ENCODE results near the gene GINS3.
"Not testable (repeated sequence)": the region's sequence is repeated elsewhere in the genome, so short reads cannot be mapped to it uniquely, and the experiment has no call there.

Gene GINS3

GRCh38 chr16:58389724-58390123 lies 2.5 kb upstream of the GINS3 start:
- DNase-seq (ENCODE audit: low read depth, low spot score), result no peak

GRCh38 chr16:58393138-58393504 lies 850 bp downstream of the GINS3 start:
- DNase-seq (ENCODE audit: low read depth, low spot score), result no peak

DNA sequence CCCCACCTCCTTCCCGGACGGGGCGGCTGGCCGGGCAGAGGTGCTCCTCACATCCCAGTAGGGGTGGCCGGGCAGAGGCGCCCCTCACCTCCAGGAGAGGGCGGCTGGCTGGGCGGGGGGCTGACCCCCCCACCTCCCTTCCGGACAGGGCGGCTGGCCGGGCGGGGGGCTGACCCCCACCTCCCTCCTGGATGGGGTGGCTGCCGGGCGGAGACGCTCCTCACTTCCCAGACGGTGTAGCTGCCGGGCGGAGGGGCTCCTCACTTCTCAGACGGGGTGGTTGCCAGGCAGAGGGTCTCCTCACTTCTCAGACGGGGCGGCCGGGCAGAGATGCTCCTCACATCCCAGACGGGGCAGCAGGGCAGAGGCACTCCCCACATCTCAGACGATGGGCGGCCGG lies 4.6 kb downstream of the GINS3 start:
- DNase-seq (ENCODE audit: low read depth, low spot score), result not testable (repeated sequence)

GRCh38 chr16:58399718-58400633 lies 7.7 kb downstream of the GINS3 start:
- DNase-seq (ENCODE audit: low read depth, low spot score), result no peak

- not testable (repeated sequence) for DNase-seq (ENCODE audit: low read depth, low spot score)
These were observed 9.0 kb downstream of the GINS3 start for GRCh38 chr16:58401305-58401704.

DNA sequence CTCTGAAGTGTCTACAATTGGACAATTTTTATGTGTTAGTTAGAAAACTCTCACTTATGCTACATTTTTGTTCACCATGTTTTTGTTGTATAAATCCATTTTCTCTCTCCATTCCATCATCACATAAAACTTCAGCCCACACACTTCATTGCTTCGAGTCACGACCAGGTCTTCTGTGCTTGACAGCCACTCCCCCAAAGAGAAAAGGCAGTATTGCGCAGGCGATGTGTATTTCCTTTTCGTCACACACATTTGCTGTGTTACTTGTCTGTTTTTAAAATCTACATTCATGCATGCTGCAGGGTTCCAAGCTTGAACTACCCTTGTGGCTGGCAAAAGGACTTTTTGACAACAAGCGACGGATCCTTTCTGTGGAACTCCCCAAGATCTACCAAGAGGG lies 10.5 kb downstream of the GINS3 start:
- no peak for DNase-seq (ENCODE audit: low read depth, low spot score)

- no peak for DNase-seq (ENCODE audit: low read depth, low spot score)
These were observed 17.2 kb downstream of the GINS3 start for GRCh38 chr16:58409316-58409973.

DNA sequence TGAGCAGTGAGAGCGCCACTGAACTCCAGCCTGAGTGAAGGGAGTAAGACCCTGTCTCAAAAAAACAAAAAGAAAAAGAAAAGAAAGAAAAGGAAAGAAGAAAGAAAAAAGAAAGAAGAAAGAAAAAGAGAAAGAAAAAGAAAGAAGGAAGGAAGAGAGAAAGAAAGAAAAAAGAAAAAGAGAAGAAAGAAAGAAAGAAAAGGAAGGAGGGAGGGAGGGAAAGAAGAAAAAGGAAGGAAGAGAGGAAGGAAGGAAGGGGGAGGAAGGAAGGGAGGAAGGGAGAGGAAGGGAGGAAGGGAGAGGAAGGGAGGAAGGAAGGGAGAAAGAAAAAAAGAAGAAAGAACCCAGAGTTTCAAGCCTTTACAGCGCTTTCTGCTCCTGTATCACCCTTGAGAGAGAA lies 19.1 kb downstream of the GINS3 start:
- DNase-seq (ENCODE audit: low read depth, low spot score), result no peak

- DNase-seq (ENCODE audit: low read depth, low spot score), result no peak
These were observed 19.7 kb downstream of the GINS3 start for GRCh38 chr16:58411736-58412614.

DNA sequence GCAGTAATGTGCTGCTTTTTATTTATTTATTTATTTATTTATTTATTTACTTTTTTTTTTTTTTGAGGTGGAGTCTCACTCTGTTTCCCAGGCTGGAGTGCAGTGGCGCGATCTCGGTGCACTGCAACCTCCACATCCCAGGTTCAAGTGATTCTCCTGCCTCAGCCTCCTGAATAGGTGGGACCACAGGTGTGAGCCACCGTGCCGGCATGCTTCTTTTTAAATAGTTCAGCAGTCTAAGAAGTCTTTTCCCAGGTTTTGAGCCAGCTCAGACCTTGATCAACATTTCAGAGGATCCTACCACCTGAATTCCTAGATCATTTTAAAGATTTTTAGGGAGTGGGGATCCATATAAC lies 20.3 kb downstream of the GINS3 start:
- DNase-seq (ENCODE audit: low read depth, low spot score), result not testable (repeated sequence)

GRCh38 chr16:58413359-58413758 lies 21.1 kb downstream of the GINS3 start:
- no peak for DNase-seq (ENCODE audit: low read depth, low spot score)

DNA sequence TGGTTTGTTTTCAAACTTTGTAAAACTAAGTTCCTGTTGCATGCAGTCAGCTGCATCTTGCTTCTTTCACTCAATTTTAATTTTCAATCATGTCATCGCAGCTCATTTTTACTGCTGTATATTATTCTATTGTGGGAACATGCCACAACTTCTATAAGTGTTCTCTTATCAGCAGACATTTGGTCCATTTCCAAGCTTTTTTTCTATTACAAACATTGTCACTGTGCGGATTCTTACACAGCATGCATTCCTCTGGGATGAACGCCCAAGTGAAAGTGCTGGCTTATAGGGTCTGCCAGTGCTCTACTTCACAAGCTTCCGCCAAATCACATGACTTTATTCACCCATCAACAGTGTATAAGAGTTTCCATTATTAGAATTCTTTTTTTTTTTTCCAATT lies 22.7 kb downstream of the GINS3 start:
- DNase-seq (ENCODE audit: low read depth, low spot score), result no peak

- not testable (repeated sequence) for DNase-seq (ENCODE audit: low read depth, low spot score)
These were observed 23.7 kb downstream of the GINS3 start for GRCh38 chr16:58415961-58416360.

DNA sequence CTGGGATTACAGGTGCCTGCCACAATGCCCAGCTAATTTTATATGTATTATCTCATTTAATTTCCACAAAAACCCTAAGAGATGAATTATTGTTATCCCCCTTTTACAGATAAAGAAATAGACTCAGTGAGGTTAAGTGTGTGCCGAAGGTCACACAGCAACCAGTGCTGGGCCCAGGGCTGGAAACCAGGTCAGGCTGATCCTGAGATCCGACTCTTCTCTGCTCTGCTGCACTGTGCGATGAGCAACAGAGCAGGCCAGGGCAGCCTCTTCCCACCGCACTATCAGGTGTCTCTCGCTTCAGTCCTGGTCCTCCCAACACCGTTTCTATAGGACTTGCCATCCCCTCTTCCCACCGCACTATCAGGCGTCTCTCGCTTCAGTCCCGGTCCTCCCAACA lies 24.8 kb downstream of the GINS3 start:
- no peak for DNase-seq (ENCODE audit: low read depth, low spot score)

DNA sequence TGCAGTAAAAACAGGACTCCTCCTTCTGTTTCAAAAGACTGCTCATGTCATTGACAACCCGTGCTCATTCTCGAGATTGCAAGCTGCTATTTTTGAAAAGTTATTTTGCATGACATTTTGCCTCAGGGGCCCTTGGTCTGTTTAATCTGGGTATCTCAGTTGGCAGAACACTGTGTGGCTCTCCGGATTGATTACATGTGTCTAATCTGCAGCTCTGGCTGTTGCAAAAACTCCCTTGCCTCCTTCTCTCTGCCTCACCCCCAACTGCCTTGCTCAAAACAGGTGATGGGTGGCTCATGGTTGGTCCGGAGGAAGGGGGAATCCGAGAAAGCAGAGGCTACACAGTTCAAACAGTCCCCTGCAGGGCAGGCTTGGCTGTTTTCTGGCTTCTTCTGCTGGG lies 25.3 kb downstream of the GINS3 start:
- no peak for DNase-seq (ENCODE audit: low read depth, low spot score)

- DNase-seq (ENCODE audit: low read depth, low spot score), result no peak
These were observed 25.8 kb downstream of the GINS3 start for GRCh38 chr16:58418026-58418425.

DNA sequence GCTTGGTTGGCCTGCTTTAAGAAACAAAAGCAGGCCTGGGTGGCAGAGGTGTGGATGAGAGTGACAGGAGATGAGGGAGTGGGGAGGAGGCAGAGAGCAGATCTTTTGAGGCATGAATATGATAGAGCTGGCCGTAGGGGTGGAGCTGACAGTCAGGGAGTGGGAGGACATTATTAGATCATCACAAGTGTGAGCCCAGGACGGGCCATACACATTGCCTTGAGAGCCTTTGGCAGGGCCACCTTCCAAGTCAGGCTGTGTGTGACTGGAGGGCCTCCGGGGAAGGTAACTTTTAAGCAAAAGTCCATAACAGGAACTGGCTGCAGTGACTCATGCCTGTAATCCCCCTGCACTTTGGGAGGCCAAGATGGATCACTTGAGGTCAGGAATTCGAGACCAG lies 26.3 kb downstream of the GINS3 start:
- DNase-seq (ENCODE audit: low read depth, low spot score), result no peak

DNA sequence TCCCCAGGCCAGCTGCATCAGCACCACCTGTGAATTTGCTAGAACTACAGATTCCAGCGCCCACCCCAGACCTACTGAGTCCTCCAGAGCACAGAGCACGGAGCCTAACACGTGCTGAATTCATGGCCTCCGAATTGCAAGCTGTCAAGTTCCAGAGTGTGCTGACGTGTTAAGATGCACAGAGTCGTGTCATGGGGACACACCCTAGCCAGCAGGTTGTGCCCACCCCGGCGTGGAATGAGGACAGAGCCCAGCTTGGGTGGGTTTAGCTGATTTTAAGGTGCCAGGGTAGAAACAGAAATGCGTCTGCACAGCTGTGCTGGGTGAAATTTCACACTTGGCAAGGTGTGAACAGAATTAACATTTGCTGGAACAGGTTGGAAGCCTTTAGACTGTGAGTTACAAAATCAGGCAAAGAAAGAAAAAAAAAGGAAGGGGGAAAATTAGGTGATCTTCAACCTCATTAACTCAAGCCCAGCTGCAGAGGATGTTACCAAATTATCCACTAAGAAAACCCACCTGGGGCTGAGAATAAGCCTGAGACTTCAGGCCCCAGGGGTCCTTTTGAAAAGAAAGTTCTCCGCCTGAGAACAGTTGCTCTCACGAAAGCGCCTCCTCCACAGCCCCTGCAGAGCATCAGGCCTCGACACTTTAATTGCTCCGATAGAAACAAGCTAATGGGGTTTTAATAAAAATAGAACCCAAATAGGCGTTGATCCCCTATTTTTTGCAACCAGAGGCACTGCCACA lies 27.1 kb downstream of the GINS3 start:
- DNase-seq (ENCODE audit: low read depth, low spot score), result no peak

DNA sequence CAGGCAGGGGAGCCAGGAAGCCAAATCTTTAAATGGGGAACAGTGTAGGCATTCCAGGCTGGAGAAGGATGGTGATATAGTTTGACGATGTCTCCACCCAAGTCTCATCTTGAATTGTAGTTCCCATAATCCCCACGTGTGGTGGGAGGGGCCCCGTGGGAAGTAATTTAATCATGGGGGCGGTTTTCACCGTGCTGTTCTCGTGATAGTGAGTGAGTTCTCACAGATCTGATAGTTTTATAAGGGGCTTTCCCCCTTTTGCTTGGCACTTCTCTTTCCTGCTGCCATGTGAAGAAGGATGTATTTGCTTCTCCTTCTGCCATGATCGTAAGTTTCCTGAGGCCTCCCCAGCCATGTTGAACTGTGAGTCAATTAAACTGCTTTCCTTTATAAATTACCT lies 28.8 kb downstream of the GINS3 start:
- no peak for DNase-seq (ENCODE audit: low read depth, low spot score)

DNA sequence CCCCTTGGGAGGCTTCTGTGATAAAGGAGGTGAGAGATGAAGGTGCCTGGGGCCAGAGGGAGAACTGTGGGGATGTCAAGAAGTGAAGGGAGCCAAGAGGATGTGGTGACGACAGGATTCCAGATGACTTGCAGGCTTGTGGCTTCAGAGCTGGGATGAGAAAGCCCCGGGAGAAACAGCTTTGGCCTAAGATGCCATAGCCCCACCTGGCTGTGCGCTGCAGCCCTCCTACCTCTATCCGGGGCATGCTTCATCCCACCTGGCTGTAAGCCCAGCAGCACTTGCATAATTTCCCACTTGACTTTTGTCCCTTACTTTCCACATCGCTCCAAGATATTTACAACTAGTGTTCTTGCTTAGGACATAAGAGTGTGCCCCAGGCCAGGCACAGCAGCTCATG lies 29.3 kb downstream of the GINS3 start:
- no peak for DNase-seq (ENCODE audit: low read depth, low spot score)

DNA sequence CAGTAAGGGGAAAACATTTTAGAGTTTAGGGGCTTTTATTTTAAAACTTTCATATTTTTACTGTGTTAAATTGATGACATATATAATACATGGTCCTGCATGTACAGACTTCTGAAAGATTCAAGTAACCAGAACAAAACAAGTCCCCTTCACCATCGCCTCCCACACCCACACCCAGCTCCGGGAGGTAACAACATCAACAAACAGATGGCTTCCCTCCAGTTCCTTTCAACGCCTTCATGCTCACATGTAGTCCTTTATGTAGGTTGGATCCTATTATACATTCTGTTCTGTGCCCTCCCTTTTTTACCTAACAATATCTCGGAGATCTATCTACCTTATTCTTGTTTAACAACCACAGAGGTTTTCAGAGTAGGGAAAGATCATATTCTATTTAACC lies 30.5 kb downstream of the GINS3 start:
- DNase-seq (ENCODE audit: low read depth, low spot score), result no peak

GRCh38 chr16:58425245-58425644 lies 33.0 kb downstream of the GINS3 start:
- no peak for DNase-seq (ENCODE audit: low read depth, low spot score)
